ENCODE data around the gene CRHR1.

GRCh38 chr17:45854209-45854608, 70.1 kb downstream of the CRHR1 start:
- TF ChIP-seq CTCF (conservative IDR thresholded peaks at IDR 0.05) (no peak), EZH2 (IDR thresholded peaks at IDR 0.05; ENCODE audit: low read depth) (no peak)
